Activated CD8-positive, alpha-beta memory T cell treated with anti-CD3 and anti-CD28 coated beads, Interleukin-2, amount 50 U/mL, for 1 hour (primary cell): ENCODE measurements around the gene ASPDH.
"Not testable (repeated sequence)": the region's sequence is repeated elsewhere in the genome, so short reads cannot be mapped to it uniquely, and the experiment has no call there.

ENCODE experiments used
- DNase-seq: peaks from one replicate; pipeline ENCODE4 v3.0.0-alpha.2; 2020; ENCODE audit errors: extremely low read depth

ASPDH gene

DNA sequence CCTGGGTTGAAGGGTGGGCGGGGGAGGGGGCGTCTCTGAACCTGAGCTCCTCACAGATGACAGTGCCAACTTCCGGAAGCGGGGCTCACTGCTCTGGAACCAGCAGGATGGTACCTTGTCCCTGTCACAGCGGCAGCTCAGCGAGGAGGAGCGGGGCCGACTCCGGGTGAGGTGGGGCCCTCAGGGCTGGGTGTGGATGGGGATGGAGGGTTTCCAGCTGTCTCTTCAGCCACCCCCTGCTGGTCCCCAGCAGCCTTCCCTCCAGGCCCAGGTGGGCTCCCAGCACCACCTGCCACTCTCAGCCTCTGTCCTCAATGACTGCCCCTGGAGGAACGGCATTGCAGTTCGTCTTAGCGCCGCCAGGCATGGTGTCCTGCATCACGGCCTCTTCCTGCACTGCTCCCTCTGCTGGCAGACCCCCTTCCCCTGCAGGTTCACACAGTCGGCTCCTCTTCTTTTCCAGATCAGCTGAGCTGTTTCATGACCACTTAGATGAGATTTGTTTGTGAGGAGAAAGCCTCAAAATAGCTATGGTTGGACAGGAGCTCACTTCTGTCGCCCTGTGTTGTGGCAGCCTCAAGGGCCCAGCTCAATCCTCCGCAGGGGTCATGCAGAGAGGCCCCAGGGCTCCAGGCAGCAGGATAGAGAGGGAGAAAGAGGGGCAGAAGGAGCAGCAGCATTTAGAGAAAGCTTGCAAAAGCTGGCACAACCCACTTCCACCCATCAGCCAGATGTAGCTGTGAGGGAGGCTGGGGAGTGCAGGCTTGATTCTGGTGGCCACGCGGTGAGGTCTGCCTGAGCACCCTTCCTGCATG is 34.6 kb downstream of the ASPDH start:
- no peak for DNase-seq

GRCh38 chr19:50477751-50478515 is 35.8 kb downstream of the ASPDH start:
- no peak for DNase-seq

- no peak for DNase-seq
Measured at GRCh38 chr19:50476907-50477238, 36.8 kb downstream of the ASPDH start.

GRCh38 chr19:50476224-50476906 is 37.3 kb downstream of the ASPDH start, which contains the start of the genes EMC10 and GARIN5A:
EMC10 (plus strand) TSS chr19:50476507; CDS start chr19:50476545, 38 bp downstream.
GARIN5A (minus strand) TSS chr19:50476848; CDS start chr19:50476388, 460 bp downstream.
- peak; percentile 78 for DNase-seq

DNA sequence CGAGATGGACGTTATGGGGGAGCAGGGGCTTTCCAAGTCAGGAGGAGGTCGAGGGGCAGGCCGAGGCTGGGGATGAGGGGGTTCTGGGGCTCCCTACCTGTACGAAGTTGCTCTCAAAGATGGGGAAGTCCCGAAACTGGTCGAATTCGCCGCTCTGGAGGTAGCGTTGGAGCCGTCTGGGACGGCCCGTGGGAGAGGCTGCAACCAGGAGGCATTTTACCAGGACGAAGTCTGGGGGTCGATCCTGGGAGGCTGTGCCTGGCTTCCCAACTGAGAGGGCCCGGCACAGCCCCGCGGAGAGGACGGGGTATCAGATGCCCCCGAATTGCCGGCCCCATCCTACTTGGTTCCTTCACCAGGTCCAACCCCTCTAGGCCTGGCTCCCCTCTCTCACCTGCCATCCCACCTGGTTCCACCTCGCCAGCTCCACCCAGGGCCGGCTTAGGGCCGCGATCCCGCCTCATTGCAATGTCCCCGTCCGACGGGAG is 37.9 kb downstream of the ASPDH start:
- no peak for DNase-seq

DNA sequence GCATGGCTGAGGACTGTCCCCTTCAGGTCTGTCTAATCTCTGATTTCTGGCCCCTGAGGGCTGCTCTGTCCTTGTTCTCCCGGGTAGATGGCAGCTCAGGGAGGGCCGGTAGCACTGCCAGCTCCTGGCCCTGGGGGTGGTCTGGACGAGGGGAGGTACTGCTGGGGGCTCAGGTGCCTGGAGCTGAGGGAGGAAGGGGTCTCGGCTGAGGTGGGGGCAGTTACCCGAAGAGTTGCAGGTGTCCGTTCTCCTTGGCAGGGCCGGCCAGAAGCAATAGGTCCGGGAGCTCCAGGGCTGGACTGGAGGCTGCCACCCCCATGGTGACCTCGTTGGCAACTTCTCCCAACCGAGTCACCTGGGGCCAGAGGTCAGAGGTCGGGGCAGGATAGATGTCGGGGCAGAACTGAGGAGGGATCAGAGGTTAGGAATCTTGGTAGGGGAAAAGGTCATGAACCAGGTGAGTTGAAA is 38.6 kb downstream of the ASPDH start:
- no peak for DNase-seq

- DNase-seq, result not testable (repeated sequence)
Measured at GRCh38 chr19:50473336-50473735, 40.4 kb downstream of the ASPDH start.

GRCh38 chr19:50468818-50469217 is 44.9 kb downstream of the ASPDH start:
- no peak for DNase-seq

DNA sequence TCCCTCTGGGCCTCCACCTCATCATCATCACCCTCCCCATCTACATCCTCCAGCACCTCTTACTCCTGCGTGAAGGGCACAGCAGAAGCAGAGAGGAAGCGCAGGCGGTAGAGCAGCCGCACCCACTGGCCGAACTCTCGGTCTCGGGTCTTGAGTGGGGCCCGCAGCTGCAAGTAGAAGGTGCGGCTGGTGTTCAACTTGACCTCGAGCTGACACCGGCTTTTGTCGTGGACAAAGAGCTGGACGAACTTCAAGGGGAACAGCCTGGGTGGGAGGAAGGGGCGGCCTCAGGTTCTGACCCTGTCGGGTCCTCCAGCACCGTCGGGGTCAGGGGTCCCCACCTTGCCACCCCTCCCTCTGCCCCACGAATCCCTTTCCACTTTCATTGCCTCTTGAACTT is 46.1 kb downstream of the ASPDH start:
- no peak for DNase-seq

DNA sequence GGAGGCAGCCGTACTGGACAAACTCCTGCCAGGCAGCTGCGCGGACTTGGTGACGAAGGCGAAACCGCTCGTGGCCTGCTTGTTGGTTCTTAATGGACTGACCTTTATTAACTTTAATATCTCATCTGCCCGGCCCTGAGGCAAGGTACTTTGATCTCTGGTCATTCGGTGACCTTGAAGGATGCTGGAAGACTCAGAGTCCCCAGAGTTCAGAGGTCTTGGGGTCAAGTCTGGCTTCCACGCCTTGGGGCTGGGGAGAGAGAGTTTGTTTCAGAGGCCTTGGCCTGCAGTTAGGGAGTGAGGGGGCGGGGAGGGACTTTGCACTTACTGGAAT is 47.0 kb downstream of the ASPDH start:
- DNase-seq, result no peak

DNA sequence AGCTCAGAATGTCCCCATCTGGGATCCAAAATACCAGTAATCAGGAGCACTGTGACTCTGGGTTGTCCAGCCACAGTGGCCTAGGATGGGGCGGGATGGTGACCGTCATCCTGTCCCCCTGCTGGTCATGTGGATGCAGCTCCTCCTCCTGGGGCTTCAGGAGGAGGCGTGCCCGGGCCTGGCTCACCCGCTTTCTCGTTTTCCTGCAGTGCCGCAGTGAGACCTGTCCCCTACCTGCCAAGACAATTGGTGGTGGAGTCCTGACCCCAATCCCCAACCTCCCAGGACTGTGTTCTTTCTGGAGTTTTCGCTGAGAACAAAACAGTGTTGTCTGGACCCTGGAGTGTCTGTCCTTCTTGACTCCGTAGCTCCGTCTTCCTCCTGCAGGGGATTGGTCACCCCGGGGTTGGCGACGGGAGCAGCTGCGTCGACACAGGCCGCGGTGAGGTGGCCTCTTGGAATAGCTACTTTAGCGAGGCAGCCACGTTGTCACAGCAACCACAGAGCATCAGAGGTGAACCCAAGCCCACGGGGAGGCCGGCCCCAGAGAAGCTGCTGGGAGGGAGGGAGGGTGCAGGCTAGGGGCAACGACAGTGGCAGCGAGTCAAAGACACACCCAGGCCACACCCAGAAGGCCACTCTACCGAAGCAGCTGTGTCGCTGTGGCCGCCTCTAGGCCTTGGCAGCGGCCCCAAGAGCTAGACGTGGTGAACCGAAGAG is 47.6 kb downstream of the ASPDH start:
- no peak for DNase-seq

GRCh38 chr19:50465000-50465399 is 48.7 kb downstream of the ASPDH start:
- DNase-seq, result no peak

- DNase-seq, result no peak
Measured at GRCh38 chr19:50464348-50464747, 49.4 kb downstream of the ASPDH start.

DNA sequence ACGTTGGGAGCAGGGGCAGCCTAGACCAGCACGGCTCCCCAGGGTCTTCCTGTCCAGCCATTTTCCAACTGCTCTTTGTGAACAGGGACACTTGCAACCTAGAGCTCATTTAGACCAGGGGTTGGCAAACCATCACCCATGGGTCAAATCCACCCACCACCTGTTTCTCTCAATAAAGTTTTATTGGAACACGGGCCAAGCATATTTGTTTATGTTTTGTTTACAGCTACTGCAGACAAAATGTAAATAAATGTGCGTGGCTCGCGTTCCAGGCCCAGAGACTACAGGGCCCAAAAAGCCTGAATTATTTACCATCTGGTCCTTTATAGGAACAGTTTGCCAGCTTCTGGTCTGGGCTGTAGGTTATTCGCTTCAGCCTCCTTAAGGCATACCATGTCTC is 50.7 kb downstream of the ASPDH start:
- DNase-seq, result no peak
